Body of pancreas (tissue), 4 donors: Measurements from ENCODE around the gene KRT10.

ENCODE experiments used
- CTCF ChIP-seq, 7 experiments: fragments of 450-650 bp in 4 of 7; fragments of 200-600 bp in 3 of 7; sonication (generic) in 3 of 7; IDR thresholded peaks; one replicate each; pipeline ENCODE4 v1.5.1; 2016 to 2019; ENCODE audit warnings: antibody characterized with exemption in 7 of 7
- POLR2A ChIP-seq, 3 donors: fragments of 450-650 bp; IDR thresholded peaks; one replicate each; pipeline ENCODE4 v1.6.1; 2016; ENCODE audit warnings: antibody characterized with exemption in 3 of 3, mild to moderate bottlenecking in 2 of 3

DNA sequence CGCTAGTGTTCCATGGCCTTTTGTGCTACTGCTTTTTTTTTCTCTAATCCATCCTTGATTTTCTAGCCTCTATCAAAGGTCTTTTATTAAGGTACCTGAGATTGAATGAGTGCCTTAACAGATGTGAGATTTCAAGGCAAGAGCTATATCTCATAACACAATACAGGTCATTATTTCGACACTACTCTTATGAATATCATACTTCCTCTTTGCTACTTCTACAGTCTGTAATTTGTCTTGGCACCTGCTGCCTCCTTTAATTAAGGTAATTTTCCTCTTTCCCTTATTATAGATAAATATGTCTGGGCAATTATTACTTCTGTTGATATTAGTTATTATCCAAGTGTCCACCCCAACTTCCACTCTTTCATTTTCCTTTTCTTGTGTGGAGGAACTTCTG lies 27.9 kb downstream of the KRT10 start:
- TF ChIP-seq CTCF (IDR thresholded peaks at IDR 0.05) (no peak), POLR2A (IDR thresholded peaks at IDR 0.05) (no peak)
